IPS DF 4.7 (cell line): ENCODE data around the gene RAB40AL.

Source experiments
- DNase-seq: peaks from one replicate; pipeline ENCODE4 v3.0.0-alpha.2; 2013; ENCODE audit warnings: low spot score; ENCODE audit errors: extremely low read depth

The RAB40AL gene

DNA sequence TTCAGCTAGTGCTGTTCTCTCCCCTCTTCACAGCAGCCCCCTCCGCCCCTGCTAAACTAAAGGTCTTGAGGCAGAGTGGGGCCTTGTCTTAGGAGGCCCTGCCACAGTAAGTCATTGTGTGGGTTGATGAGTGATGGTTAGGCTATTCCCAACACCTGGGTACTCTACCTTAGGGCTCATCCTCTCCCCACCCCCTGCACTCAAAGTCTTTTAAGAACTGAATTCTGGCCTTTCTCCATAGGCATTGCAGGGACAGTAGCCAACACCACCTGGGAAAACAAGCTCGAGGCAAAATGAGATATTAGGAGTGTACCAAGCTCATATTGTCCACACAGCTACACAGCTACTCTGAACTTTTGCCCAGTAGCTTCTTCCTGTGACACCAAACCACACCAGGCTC, 42.5 kb downstream of the RAB40AL start:
- DNase-seq = no peak

DNA sequence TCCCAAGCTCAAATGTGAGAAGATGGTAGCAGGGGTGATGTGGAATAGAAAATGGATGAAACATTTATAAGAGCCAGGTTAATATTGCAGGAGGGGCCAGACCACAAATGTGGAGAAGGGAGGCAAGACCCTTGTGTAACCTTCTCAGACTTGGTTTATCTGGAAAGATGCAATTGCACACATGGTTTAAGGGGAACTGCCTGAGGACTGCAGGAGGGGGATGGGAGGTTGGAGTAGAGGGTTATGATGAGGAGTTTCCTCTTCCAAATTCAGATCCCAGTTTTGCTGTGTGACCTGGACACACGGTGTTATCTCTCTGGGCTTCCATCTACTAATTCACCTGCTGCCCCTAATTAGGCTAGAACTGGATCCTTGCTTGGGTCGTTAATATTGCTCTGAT, 46.1 kb downstream of the RAB40AL start:
- DNase-seq = no peak

DNA sequence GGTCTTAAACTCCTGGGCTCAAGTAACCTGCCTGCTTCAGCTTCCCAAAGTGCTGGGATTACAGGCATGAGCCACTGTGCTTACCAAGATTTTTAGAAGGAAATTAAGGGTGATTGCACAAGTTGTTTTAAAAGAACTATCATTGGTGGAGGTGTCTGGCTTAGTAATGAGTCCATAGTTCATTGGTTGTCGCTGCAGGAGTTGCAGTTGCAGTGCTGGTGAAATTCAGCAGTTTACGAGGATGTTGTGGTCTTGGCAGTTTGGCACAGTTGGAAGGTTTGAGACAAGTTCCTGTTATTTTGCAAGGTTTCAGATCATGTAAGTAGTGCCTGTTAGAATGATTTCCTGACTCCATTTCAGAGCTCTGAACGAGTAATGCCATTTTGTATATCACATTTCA, 48.1 kb downstream of the RAB40AL start:
- DNase-seq = no peak
